ENCODE results near the gene RNF222. TPM values are rescaled to one million over a fixed set of nuclear protein-coding genes. Genes with fewer than 3 reads are reported as not detected.

RNF222 gene
- total and polyA plus RNA-seq, 2 experiments from 2014 or later, result 0.07 TPM; not detected in 1

GRCh38 chr17:8368193-8368592 lies 29.4 kb downstream of the RNF222 start:
- Mint-ChIP-seq H3K27ac (no peak overlapping the region), H3K36me3 (ENCODE audit: low read depth) (peaks cover 30% of the 10 kb centered on the region), H3K4me3 (no peak overlapping the region), H3K9me3 (no peaks in the 10 kb centered on the region), H3K4me1 (no peaks in the 10 kb centered on the region), H3K27me3 (ENCODE audit: insufficient read depth, low read depth, poor library complexity) (peaks cover 5% of the 10 kb centered on the region)
- DNase-seq (ENCODE audit: low spot score) (no peak), ATAC-seq (no peak)
- Histone ChIP-seq H4K20me1 (replicated peaks; ENCODE audit: insufficient read depth) (no peaks in the 10 kb centered on the region), H3K4me3 (no peak overlapping the region), H3K4me2 (no peak overlapping the region), H3K4me1 (ENCODE audit: insufficient read depth) (no peaks in the 10 kb centered on the region), H3K27me3 (ENCODE audit: insufficient read depth) (no peaks in the 10 kb centered on the region), H3K79me2 (replicated peaks; ENCODE audit: insufficient read depth) (no peaks in the 10 kb centered on the region), H2AFZ (no peak overlapping the region), H3K9me2 (ENCODE audit: insufficient read depth) (no peaks in the 10 kb centered on the region), H3K36me3 (ENCODE audit: insufficient read depth) (peaks cover 11% of the 10 kb centered on the region; the same call in 1 of the 2 replicates), H3F3A (replicated peaks; ENCODE audit: low read depth) (no peaks in the 10 kb centered on the region), H3K27ac (ENCODE audit: low read depth) (no peak overlapping the region)
- TF ChIP-seq JUNB (IDR thresholded peaks at IDR 0.05; ENCODE audit: unreplicated experiment) (no peak), POLR2AphosphoS5 (IDR thresholded peaks at IDR 0.05; ENCODE audit: low read depth) (no peak), ZNF462 (CRISPR knock-in tag; IDR thresholded peaks at IDR 0.05) (no peak), CREB1 (CRISPR knock-in tag; IDR thresholded peaks at IDR 0.05; ENCODE audit: low read depth) (no peak), ZNF331 (CRISPR knock-in tag; IDR thresholded peaks at IDR 0.05; ENCODE audit: low read depth) (no peak), ZNF114 (CRISPR knock-in tag; IDR thresholded peaks at IDR 0.05) (no peak), NANOG (IDR thresholded peaks at IDR 0.05; ENCODE audit: borderline replicate concordance) (no peak), CTCF (conservative IDR thresholded peaks at IDR 0.05; ENCODE audit: low read depth in 2 of 2) (no peak), STAT1 (IDR thresholded peaks at IDR 0.05; ENCODE audit: unreplicated experiment) (no peak), EZH2 (IDR thresholded peaks at IDR 0.05; ENCODE audit: low read depth, unreplicated experiment) (no peak), REST (IDR thresholded peaks at IDR 0.05; ENCODE audit: unreplicated experiment) (no peak), ETS1 (IDR thresholded peaks at IDR 0.05) (no peak), EZH2phosphoT487 (IDR thresholded peaks at IDR 0.05; ENCODE audit: unreplicated experiment) (no peak)

Data from GM23338 (cell line).